Activated CD4-positive, alpha-beta T cell treated with anti-CD3 and anti-CD28 coated beads, Interleukin-2, amount 50 U/mL, for 48 hours (primary cell): ENCODE results near the gene PLXNA3.

Experiments
- DNase-seq, 2 experiments: peaks; one replicate each; pipeline ENCODE4 v3.0.0-alpha.2; 2020

Gene PLXNA3

DNA sequence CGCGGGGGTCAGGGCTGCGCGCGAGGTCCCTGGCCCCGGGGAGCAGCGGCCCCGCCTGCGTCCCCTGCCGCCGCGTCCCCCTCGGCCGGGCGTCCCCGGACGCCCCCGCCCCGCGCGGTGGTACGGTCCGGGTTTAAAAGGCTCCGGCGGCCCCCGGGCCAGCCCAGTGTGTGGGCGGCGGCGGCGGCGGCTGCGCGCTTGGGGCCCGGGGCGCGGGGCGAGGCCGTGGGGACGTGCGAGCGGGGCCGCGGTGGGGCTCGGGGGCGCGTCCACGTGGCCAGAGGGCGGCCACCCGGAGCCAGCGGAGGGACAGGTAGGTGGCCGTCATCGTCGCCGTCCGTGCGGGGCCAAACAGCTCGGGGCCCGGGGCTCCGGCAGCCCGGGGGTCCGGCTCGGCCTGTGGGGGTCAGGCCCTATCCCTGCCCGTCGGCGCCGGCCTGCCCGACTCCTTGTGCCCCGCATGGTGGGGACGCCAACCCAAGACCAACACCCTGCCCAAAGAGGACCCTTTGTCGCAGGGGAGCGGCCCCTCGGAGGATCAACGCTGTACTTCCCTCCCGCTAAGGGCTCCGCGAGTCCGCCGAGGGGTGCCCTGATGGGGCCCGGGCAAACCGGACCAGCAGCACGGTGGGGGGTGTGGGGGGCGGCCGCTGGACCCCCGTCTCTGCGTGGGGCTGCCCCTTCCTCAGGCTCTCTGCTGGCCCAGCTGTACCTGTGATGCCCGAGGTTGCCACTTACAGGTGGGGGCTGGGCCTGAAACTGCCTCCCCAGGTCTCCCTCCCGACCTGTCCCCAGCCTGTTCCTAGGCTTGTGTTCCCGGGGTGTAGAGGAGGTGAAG lies at the start of gene PLXNA3:
PLXNA3 (plus strand) TSS at position 166 of the 838 bp plus-strand sequence. CDS start 1,903 bp downstream, outside the sequence.
- DNase-seq: peak; percentile 54 to 58

DNA sequence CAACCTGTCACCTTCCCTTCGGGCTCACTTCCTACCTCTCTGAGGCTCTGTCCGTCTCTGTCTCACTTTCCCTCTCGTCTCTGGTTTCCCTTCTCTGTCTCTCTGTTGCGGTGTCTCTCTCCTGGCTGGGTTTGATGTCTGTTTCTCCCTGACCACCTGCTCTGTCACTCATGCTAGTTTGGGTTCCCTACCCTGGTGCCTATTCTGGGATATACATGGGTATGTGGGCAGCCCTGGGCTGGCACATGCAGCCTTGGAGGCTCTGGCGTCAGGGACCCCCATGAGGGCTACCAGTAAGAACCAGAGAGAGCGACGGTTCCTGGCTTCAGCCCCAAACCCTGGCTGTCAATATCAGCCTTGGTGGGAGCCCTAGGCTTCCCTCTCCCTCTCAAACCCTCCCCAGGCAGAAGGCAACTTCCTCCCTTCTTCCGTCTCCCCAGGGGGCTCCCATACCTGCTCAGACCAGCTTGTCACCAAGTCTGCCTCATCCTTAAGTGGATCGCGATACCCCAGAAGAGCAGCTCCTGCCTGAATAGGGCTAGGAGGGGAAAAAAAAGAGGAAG lies 49.3 kb upstream of the PLXNA3 start:
- no peak for DNase-seq

DNA sequence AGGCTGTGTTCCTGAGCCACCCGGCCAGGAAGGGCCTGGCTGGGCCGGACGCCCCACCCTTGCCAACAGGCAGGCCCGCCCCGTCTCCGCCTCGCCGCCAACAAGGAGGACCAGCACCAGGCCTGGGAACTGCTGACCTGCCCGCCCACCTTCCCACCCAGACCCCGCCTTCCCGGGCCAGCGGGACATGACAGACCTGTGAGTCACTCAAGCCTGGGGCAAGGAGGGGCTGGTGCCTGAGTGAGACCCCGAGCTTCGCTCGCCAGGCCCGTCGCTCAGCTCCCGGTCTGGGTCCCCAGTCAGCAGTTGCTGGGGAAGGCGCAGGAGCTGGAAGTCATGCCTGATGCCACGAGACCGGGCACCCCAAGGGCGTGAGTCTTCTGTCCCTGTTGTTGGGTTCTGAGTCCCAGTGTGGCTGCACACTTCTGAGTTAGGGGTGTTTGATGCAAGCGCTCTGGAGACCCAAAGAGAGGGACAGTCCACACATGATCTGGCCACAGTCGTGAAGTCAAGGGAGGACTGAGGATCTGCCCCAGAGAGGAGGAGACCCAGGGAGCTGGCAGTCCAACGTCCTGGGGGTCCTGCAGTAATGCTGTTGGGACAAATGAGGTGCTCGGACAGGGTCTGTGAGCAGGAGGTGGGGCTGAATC lies 48.7 kb upstream of the PLXNA3 start, which contains the start of gene DNASE1L1:
DNASE1L1 (minus strand) TSS at position 33 of the 650 bp plus-strand sequence. CDS start 3,686 bp downstream, outside the sequence.
- DNase-seq: peak in 1 of 2 experiments; percentile 49

DNA sequence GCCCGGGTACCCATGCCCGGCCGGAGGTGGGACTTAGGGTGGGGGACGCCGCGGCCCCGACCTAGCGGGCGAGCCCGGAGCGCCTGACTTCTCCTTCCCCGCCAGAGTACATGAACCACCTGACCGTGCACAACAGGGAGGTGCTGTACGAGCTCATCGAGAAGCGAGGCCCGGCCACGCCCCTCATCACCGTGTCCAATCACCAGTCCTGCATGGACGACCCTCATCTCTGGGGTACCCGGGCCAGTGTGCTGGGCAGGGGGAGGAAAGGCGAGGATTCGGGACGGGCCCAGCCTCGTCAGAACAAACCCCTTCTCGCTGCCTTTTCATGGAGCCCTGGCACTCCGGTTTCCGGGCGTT lies 46.1 kb upstream of the PLXNA3 start:
- DNase-seq: peak; percentile 65 to 73

DNA sequence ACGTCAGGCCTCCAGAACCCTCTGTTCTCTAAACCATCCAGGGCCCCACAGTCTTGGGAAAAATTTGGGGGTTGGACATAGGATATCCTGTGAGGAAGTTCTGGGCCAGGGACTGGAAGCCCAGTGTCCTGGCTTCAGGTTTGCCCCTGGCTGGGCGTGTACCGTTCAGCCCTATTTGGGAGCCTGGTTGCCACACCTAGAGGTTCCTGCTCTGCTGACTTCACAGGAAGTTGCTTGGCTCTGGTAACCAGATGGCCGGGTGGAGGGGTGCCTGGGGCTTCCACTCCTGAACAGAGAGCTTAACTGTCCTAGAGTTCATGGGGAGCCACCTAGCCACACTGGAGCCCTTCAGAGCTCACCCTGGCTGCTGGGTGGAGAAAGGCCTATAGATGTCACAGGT lies 45.6 kb upstream of the PLXNA3 start:
- DNase-seq: peak in 1 of 2 experiments; percentile 32

DNA sequence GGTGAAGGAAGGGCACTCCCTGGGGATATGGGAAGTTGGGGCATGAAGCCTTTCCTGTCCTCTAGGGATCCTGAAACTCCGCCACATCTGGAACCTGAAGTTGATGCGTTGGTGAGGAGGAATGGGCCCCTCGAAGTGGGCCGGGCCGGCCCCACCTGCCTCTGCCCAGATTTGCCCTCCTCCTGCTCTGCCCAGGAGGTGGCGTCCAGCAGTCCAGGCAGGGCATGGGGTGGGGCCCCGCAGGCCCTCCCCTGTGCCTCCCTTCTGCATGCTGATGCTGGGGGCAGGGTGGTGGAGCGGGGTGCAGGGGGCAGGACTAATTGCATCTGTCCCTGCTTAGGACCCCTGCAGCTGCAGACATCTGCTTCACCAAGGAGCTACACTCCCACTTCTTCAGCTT lies 44.9 kb upstream of the PLXNA3 start:
- DNase-seq: no peak

DNA sequence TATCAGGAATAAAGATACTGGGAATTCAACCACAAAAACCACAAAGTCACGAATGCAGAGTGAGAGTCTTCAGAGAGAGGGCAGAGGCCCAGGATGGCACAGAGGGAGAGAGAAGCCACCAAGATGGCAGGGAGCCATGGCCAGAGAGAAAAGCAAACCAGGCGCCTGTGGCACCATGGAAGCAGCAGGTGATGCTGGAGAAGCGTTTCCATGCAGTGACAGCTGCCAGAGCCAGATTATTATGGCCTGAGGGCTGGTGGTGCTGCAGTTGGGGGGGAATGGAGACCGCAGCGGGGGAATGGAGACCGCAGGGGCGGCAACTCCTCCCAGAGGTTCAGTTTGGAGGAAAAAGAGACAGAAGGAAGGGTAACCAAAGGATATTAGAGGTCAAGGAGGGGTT lies 40.9 kb upstream of the PLXNA3 start:
- DNase-seq: no peak

DNA sequence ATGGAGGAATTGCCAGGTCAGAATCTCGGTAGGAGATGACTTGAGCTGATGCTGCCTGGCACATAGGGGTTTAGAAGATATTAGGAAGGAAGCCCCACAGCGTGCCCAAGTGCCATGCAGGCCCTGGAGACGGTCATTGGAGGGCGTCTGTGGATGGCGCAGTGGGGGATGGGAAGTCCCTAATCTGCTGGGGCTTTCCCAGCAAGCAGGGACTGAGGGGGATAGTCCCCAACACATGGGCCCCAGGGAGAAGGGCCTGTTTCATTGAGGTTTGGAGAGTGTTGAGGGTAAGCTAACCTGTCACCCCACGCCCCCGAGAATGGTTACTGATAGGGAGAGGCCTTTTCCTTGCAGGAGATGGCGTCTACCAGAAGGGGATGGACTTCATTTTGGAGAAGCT lies 38.9 kb upstream of the PLXNA3 start:
- no peak for DNase-seq

DNA sequence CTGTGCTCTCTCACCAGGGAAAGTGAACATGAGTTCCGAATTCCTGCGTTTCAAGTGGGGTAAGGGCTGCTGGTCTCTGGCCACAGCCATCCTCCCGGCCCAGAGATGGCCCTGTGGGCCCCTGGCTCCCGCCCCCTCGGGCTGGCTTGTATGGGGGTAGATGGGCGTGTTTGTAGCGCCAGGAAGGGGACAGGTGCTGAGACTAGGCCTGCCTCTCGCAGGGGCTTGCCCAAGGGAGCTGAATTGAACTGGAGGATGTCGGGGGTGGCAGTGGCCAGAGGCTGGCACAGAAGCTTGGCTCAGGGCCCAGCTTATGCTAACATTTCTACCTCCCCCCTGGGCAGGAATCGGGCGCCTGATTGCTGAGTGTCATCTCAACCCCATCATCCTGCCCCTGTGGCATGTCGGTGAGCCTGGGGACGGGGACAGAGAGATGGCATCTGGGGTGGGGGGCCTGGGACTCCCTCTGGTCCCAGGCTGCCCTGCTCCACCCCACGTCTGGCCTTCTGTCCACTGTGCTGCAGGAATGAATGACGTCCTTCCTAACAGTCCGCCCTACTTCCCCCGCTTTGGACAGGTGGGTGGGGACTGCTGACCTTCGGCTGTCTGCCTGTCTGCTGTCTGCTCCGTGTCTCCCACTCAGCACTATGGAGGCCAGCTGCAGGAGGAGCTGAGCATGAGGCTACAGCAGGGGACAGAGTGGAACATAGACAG lies 38.2 kb upstream of the PLXNA3 start:
- no peak for DNase-seq

DNA sequence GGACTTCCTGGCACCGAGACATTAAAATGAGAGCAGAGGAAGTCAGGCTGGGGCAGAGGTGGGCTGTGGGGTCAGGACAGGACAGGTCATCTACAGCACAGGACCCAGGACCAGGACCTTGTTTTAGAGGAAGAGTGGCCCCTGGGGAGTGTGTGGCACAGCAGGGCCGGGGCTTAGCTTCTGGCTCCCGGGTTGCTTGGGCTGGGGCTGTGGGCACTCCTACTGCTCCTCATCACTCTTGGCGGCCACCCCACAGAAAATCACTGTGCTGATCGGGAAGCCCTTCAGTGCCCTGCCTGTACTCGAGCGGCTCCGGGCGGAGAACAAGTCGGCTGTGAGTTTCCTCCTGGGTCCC lies 37.7 kb upstream of the PLXNA3 start:
- DNase-seq: no peak

DNA sequence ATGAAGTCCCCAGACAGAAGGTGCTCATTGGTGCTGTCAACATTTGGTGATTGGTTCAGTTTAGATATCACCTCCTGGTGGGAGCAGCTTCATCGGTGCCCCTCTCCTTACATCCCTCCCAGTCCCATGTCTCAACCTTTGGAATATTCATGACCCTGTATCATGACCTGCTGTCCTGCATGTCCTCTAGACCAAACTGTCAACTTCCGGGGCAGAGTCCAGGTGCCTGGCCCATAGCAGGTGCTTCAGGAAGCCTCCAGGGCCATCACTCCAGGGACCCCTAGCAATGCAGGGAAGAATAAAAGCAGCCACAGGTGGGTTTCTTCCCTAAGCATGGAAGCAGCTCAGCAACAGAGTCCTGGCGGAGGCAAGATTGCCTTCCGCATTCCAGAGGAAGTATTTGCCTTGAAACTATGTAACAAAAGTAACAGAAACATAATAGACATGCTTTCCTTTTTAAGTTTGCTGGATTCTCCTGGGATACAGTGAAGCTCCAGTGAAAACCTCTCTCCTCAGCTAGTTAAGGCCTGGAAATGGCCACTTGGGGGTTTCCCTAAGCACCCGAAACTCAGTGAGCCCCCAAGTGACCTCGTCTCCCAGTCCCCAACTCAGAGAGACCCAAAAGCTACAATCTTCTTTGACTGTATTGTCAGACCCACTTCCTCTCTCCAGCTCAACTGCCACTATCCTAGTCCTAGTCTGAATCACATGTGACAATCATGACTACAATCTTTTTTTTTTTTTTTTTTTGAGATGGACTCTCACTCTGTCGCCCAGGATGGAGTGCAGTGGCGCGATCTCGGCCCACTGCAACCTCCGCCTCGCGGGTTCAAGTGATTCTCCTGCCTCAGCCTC lies 30.9 kb upstream of the PLXNA3 start:
- no peak for DNase-seq

DNA sequence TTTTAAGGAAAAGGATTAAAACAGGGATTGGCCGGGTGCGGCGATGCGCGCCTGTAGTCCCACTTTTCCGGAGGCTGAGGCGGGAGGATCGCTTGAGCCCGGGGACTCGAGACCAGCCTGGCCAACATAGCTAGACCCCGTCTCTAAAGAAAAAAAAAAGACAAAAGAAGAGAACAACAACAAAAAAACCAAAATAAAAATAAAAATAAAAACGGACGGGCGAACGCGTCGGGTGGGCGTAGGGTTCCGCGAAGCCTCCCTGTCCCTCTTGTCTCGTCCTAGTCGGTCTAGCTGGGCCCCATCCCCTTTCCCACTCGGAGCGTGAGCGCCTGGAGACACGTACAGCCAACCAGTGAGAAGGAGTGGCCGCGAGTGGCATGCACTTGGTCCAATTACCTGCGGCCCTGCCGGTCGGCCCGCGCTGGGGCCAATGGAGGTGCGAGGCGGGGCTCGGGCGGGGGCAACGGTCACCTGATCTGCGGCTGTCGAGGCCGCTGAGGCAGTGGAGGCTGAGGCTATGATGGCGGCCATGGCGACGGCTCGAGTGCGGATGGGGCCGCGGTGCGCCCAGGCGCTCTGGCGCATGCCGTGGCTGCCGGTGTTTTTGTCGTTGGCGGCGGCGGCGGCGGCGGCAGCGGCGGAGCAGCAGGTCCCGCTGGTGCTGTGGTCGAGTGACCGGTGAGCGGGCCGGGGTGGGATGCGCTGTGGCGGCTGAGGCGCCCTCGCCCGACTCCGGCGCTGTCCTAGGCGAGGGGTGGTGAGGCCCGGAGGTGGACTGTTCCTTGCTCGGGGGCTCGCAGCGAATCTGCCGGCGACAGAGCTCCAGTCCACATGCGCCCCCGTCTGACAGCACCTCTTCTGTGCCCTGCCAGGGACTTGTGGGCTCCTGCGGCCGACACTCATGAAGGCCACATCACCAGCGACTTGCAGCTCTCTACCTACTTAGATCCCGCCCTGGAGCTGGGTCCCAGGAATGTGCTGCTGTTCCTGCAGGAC lies 29.6 kb upstream of the PLXNA3 start, which contains the start of gene ATP6AP1:
ATP6AP1 (plus strand) TSS at position 502 of the 996 bp plus-strand sequence; CDS start at position 518, 16 bp downstream.
- DNase-seq: peak; percentile 86 to 90

DNA sequence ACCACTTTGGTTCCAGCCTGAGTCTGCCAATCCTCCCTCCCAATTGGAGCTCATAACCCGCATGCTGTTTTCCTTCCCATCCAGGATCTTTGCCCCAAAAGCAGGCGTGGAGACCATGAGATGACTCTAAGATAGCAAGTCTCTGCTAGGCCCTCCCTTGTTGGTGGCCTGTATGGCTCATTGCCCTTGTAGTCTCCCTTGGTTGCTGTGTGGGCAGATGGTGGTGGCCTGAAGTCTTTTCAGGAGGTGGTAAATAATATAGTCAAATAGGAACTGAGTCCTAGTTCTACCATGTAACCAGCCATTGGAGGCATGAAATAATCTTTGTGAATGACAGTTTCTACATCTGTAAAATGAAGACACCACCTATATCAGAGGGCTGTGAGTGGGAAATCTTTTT lies 28.4 kb upstream of the PLXNA3 start:
- no peak for DNase-seq

DNA sequence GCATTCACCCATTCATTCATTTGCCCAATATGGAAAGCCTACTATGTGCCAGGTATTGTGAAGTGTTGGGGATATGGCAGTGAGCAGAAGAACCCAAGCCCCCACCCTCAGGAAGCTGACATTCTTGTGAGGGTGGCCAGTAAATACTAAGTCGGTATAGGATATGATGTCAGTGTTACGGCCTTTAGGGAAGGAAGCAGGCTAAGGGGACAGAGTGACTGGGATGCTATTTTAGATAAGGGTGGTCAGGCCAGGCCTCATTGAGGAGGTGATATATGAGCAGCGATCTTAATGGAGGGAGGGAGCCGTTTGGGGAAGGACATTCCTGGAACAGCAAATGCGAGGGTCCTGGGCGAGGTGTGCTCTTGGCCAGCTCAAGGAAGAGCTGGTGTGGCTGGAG lies 27.6 kb upstream of the PLXNA3 start:
- no peak for DNase-seq

DNA sequence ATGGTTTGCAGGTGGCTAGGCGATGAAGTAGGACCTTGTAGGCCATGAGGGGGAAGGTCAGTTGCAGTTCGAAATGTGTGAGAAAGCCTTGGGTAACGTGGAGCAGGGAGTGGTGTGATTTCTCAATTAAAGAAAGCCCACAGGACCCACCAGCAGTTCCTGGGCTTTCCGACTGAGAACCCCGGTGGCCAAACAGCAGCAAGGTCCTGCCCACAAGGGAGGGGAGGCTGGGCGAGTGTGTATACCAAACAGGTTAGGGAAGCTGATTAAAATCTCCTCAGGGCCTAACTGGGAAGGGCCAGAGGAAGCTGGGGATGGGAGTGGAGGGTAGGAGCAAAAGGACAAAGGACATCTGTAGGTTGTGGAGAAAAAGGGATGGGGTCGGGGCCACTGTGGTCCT lies 27.2 kb upstream of the PLXNA3 start:
- no peak for DNase-seq

DNA sequence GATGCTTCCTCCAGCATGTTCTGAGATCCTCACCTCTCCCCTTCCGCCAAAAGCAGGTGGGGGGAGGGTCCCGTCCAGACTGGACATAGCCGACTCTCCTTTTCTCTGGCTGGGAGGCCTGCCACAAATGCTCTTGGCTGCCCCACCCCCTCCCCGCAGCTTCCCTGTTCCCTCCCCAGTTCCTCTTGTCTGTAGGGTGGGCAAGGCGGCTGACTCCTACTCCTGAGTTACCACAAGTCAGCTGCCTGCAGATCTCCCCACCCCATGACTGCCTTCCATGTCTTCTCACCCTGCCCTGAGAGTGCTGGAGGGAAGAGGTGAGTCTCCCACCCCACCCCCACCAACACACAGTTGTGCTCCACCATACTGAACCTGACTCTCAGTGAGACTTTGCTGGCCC lies 26.7 kb upstream of the PLXNA3 start:
- no peak for DNase-seq

DNA sequence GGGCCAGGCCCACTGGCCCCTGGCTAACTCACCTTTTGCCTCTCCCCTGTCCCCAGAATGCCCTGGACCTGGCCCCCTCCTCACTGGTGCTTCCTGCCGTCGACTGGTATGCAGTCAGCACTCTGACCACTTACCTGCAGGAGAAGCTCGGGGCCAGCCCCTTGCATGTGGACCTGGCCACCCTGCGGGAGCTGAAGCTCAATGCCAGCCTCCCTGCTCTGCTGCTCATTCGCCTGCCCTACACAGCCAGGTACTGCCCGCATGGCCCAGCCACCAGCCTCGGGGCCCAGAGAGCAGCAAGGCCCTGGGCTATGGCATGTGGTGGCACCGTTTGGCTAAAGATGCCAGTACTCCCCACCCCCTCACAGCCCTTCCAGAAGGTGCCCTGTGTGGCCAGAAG lies 25.9 kb upstream of the PLXNA3 start:
- no peak for DNase-seq

DNA sequence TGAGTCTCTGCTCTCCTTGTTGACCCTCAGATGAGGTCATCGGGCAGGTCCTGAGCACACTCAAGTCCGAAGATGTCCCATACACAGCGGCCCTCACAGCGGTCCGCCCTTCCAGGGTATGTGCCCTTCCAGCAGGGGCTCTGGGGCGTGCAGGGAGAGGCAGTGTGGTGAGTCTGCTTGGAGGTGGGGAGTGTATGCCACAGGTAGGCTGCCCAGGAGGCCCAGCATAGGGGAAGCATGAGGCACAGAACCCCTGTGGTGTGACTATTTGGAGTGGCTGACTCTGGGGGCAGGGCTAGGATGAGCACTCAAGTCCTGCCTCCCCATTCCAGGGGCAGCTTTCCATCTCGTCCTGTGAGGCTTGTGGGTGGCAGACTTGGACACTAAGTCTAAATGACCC lies 24.5 kb upstream of the PLXNA3 start:
- no peak for DNase-seq

DNA sequence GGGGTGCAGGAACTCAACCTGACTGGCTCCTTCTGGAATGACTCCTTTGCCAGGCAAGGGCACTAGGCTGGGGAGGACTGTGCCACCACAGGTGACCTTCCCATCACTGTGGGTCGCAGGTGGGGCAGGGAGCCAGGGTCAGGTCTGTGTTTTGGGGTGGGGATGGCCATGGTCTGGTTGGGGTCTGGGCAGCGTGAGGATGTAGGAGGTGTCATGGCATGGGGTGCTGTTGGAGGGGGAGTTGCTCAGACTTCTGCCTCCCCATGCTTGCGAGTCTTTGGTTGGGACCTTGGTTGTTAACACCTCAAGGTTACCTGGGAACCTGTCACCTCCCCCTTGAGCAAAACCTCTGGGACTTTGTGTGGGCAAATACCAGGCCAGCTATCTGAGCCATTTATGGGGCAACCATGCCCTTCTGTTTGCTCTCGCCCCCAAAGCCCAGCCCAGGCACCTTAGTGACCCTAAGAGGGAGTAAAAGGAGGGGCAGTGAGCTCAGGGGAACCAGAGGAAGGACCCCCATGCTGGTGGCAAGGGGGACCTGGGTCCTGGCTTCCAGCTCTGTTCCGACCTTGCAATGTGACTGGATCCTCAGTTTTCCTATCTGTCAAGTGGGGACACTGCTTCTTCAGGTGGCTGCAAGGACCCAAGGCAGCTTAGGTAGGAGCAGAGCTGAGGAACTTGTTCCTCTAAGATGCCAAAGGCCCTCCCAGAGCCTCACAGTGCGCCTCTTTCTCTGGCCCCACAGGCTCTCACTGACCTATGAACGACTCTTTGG lies 23.5 kb upstream of the PLXNA3 start:
- DNase-seq: no peak

DNA sequence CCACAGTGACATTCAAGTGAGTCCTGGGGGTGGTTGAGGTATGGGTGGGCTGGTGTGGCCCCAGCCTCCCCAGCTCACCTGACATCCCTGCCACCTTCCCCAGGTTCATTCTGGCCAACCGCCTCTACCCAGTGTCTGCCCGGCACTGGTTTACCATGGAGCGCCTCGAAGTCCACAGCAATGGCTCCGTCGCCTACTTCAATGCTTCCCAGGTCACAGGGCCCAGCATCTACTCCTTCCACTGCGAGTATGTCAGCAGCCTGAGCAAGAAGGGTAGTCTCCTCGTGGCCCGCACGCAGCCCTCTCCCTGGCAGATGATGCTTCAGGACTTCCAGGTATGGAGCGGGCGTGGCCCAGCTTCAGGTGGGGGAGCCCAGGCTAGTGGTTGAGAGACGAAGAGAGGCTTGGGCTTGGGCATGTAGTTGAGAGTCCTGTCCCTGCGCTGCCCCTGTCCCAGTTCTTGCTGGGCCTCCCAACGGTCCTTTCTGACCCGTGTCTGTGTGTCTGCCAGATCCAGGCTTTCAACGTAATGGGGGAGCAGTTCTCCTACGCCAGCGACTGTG lies 22.8 kb upstream of the PLXNA3 start:
- DNase-seq: no peak
